ENCODE measurements around the gene CABLES2.

CABLES2 gene

DNA sequence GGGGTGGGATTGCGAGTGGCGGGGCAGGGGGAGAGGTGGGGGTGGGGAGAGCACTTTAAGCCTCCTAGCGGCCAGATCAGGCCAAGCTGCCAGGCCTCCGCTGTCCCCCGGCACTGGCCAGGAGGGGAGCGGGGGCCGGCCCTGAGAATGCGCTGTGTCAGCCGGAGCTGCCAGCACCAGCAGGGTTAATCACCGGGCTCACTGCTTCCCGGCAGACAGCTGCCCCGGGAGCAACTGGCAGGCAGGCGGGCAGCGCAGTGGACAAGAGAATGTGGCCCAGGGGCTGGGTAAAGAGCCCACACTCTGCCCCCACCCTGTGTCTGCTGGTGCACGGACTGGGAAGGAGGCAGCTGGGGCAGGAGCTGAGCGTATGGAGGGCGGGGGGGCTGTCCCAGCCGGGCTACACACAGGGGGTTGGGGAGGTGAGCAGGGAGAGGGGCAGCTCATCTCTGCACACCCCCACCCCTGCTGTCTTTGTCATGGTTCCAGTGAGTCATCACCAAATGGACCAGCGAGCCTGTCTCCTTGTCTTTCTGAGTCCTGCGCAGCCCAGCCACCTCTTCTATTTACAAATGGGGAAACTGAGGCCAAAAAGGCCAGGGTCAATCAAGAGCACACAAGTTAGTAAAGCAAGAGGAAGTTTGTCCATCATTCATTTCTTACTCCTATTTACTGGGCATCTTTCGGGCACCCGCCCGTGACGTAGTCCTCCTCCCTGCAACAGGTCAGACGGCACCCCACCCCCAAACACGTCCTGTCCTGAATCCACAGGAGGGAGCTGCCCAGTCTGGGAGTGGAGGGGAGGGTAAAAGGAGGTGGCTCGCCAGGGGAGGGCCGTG is 37.9 kb downstream of the CABLES2 start:
- peak; percentile 86 for DNase-seq

DNA sequence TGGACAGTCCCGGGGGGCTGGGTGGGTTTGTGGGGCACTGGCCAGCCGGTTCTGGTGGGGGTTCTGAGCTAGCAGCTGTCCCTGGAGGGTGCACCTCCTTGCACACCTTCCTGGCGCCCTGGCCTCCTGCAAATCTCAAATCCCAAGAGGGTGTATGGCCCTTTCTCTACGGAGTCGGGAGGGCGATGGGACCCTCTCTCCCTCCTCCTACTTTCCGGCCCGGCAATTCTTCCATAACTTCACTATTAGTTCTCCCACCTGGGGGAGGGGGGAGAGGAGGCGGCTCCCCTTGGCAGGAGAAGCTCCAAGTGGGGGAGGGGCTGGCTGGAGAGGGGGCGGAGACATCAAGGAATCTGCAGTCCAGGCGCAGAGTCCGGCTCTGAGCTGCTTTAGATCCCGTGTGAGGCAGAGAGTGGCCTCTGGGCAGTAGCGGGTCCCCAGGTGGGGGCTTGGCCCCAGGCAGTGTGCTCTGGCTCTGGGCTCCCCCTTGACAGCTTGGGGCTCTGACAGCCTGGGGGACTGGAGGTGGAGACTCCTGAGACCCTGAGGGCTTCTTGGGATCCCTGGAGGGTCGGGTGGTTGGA is 38.6 kb downstream of the CABLES2 start:
- peak; percentile 53 for DNase-seq

DNA sequence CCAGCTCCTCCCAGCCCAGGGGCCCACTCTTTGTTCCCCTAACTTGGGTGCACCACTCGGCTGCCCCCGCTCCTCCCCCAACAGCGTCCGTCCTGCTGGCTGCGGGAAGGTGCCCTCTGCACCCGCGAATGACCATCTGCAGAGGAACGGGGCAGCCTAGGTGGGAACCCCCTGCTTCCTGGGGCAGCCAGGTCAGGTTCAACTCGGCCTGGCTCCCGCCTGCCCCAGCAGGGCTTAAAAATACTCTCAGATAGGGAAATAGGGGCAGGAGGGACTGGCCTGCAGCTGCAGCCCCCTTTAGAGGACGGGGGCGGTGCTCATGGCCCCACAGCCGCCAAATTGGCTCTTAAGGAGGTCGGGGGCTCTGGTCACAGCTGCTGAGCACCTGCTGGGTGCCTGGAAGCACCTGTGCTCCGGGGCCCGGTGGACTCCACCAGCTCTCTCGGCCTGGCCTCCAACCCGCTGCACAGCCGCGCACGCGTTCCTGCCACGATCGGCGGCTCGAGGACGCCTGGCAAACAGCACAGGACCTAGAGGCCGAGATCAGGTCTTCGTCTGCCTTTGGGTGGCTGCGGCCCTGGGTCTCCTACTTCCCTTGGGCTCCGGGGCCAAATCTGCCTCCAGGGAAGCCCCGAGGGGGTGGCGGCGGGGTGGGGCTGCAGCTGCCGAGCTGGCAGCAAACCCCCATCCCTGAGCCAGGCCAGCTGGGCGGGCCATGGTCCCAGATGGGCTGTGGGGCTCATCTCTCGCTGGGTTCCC is 39.3 kb downstream of the CABLES2 start:
- peak; percentile 69 for DNase-seq

DNA sequence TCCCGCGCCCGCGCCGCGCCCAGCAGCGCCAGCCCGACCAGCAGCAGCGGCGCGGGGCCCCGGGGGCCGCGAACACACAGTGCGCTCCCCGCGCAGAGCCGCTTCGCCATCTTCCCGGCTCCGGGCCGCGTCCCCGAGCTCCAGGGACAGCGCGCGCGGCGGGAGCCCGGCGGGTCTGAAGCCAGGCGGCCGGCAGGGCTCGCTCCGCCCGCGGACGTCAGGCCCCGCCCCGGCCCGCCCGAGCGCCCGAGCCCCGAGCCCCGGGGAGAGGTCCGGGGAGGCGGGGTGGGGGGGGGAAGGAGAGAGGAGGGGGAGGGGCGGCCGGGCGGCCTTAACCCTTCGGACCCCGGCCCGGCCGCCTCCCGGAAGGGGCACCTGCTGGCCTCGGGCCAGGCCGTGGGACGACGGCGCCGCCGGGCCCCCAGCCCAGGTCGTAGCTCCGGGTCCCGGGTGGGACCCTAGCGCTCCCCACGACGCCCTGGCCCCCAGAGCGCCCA is 39.9 kb downstream of the CABLES2 start, which contains the start of gene LAMA5:
Gene LAMA5 (minus strand): TSS at position 177 of the 497 bp plus-strand sequence. CDS start 67 bp downstream, at position 110.
- peak; percentile 47 for DNase-seq

DNA sequence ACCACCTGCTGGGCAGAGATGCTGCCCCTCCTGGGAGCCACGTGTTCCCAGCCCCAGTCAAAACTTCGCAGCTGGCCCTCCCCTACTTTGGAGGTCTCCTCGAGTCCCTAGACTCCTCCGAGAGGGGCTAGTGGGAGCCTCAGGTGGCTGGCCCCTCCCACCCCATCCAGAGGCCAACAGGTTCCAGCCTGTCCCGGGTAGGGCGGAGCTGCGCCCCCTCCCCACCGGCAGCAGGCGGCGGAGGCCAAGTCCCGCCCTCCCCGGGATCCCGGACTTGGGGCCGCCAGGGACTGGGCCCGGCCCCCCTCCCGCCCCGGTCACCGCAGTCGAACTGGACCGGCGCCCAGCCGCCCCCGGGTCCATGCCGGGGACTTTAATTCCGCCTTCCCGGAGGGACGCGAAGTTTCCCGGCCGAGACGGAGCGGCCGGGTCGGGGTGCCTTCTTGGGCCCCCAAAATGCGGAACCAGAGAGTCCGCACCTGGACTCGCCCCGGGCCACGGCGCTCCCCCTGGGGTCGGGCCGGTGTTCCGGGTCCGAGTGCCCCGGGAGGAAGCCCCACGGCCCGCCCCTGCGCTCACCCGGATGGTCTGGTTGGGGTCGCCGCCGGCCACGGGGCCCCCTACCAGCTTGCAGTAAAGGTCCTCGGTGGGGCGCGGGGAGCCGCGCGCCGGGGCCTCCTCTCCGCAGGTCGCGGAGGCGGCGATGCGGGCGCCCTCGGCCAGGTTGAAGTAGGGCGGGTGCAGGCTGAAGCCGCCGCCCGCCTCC is 40.5 kb downstream of the CABLES2 start:
- DNase-seq, result peak; percentile 43

DNA sequence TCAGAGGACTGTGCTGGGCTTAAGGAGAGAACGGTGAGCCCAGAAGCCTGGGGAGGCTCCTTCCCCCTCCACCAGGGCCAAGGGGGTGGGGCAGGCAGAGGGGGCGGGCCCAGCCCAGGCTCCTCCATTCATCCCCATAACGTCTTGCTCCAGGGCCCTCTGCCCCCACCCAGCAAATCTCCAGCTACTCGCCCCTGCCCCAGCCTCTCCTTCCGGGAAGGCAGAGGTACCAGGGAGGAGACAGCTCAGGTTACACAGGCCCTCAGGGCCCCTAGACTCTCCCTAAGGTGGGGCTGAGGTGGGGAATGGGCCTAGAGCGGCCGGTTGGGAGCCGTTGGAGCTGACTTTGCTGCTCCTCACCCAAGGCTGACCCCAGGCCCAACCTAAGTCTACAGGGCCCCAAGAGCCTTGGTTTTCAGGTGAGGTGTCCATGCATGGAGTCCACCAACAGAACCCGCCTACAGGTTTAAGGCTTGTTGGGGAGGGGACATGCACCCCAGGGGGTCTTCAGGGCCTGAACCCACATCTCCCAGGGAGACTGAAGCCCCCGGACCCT is 41.2 kb downstream of the CABLES2 start:
- peak; percentile 37 for DNase-seq

DNA sequence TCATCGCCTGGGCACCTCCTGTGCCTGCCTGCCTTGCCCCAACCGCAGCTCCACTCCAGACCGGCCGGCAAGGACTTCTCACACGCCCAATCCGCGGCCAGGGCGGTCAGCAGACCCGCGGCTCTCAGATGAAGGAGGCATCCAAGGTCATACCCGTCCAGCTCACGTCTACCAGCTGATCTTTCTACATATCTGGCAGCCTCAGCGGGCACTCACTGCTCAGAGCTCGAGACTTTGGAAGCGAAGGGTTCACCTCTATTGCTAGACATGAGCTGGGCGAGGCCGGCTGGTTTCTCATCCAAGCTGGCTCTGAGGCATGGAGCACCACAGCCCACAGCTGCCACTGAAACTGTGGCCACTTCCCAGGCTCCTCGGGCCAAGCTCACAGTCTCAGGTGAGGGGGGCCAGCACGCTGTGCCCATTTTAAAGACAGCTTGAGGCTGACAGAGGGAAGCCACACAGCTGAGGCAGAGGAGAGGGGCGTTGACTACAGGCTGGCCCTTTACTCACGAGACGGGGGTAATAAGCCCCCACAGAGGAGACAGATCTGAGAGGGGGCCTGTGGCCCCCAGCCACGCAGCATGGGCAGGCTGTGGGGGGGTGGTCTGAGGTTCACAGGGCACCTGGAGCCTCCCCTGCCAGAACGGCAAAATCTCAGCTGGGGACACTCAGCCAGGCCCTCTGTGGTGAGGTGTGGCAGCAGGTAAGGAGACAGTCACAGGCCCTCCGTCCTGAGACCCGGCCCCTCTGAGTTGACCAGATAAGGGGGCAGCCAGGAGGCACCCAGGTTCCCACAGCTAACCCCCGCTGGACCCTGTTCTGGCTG is 42.0 kb downstream of the CABLES2 start:
- DNase-seq, result peak; percentile 28

DNA sequence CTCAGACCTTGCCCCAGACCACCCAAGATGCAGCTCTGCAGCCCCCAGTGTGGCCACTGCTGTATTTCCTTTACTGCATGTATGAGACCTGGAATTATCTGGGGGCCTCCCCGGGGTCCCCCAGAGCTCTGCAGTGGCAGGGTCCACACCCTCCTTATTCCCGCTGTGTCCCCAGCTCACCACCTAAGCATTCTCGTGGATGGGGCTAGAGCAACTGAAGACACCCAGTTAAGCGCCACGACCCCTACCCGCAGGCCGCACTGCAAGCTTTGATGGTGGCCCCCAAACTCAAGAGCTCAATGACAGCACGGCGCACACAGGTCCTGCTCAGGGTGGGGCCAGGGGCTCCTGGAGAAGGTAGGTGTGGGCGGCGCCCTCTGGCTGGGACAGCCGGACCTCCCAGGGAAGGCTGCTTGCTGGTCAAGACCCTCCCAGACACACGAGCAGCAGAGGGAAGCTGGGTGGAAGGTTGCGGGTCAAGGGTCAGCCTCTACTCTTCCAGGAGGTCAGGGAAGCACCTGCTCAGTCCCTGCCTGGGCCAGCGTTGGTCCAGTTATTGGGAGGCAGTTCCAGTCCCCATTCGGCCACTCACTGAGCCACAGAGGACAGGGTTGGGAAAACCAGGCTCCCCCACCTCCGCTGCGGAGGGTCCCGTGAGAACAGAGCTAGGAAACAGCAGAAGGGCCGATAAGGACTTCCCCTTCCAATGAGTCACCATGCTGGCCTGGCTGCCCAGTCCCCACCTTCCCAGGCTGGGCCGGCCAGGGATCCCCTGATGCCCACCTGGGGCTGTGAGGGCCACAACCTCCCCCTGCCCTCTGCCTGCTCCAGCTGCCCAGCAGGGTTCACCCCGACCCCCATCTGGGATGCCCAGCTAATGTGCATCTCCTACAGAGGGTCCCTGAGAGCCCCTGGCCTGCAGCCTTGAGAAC is 42.9 kb downstream of the CABLES2 start:
- no peak for DNase-seq

DNA sequence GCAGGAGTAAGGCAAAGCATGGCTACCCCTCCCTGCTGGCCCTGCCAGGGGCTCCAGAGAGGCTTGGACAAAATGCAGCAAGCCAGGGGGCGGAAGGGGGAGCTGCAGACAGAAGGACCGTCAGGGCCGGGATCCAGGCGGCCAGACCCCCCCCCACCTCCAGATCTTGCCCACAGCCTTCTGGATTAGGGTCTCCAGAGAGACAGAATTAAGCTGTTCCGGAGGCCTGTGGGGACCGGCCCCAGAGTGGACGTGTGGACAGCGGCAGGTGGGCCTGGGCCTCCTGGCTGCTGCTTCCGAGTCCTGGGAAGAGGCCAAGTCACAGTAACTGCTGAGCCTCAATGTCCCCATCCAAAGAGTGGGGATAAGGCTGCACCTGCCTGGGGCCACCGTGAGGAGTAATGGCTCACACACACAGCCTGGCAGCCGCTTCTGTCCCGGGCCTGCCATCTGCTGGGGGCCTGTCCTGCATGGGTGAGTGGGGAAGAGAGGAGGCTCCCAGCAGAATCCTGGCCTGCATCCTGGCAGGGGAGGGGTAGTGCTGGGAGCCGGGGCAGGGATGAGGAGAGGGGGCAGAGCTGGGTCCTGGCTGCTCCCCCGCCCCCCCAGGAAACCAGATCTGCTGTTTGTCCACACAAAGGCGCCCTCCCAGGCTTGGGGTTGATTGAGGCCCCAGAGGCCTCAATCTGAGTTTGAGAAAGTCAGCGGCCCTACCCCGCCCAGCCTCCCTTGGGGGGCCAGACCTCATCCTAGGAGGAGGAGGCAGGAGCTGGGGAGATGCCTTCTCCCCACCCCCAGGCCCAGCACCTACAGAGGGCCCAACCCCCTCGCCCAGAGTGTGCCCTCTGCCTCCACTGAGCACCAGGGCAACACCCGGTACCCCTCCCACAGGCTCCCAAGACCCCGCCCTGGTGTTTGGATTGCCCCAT is 43.8 kb downstream of the CABLES2 start:
- peak; percentile 62 for DNase-seq

DNA sequence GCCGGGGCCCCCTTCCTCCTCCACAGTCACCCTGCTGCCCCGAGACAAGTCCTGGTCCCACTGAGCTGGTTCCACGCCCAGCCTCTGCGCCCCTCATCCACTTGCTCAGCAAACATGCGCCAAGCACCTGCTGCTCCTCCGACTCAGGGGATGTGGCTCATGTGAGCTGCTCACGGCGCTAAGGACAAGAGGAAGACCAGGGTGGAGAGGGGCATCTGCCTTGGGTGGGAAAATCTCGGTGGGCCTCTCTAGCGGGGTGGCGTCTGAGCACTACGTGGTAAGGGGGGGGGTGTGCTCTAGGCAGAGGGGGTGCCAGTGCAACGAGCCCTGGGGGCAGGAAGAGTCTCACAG is 44.5 kb downstream of the CABLES2 start:
- no peak for DNase-seq

DNA sequence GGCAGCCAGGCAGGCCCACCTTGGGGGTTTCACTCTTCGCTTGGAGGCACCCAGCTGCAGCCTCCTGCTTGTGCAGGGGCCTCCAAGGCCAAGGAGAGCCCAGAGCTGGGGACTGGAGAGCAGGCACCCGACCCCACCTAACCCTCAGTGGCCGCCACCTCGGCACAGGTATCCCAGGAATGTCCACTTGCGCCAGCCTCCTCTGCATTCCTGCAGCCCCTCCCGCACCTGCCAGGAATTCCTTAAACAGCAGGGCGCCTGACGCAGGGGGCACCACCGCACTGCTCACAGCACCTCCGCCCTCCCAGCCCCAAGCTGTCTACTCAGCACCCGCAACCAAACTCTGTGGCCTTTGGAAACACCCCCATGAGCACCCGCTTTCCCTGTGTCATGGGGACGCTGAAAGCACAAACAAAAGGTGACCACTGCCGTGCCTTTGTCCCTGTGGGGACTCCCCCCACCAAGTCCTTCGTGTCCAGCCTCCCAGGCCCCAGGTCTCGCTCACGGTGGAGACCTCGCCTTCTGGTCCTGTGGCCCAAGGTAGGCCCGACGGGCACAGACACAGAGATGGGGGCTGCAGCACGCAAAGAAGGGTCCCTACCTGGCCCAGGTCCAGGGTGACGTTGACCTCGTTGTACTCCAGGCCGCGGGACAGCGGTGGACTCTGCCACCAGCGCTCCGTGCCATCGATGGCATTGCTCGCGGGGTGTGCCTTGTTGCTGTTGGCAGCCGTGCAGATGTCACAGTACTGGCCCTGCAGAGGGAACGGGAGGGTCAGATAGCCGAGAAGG is 45.1 kb downstream of the CABLES2 start:
- no peak for DNase-seq

DNA sequence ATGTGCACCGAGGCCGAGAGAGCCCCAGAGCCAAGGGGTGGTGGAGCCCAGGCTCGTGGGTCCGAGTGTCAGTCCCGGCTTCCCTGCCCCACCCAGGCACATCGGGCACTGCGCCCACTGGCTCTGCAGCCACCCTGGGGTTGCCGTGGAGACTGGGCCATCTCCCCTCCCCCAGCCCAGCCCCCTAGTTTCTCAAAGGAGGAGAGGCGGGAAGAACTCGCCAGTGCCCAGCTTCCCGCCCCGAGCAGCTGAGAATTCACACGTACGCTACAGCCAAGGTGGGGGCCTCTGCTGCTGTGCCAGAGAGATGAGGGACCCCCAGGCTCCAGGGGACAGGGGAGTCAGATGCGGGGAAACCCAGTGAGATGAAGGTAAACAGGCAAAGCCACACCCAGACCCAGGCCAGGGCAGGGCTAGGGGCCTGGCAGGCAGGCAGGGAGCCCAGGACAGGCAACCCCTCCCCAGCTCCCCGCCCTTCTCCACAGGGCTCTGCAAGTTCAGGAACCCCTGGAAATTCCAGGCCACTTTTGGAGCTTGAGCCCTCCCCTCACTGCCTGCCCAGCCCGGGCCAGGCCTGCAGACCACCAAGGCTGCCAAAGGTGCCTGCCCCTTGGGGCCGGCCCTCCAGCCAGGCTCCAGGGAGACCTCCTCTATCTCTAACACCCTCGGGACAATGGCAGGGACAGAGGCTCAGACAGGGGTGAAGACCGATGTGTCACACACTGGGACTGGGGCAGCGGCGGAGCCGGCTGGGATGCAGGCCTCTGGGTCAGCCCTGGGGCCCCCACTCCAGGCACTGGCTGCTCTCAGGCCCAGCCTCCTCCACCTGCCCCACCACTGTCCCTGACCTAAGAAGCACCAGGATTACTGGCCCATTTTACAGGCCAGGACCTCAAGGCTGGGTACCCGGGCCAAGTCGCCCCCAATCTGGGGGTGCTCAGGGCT is 46.0 kb downstream of the CABLES2 start:
- peak; percentile 61 for DNase-seq

DNA sequence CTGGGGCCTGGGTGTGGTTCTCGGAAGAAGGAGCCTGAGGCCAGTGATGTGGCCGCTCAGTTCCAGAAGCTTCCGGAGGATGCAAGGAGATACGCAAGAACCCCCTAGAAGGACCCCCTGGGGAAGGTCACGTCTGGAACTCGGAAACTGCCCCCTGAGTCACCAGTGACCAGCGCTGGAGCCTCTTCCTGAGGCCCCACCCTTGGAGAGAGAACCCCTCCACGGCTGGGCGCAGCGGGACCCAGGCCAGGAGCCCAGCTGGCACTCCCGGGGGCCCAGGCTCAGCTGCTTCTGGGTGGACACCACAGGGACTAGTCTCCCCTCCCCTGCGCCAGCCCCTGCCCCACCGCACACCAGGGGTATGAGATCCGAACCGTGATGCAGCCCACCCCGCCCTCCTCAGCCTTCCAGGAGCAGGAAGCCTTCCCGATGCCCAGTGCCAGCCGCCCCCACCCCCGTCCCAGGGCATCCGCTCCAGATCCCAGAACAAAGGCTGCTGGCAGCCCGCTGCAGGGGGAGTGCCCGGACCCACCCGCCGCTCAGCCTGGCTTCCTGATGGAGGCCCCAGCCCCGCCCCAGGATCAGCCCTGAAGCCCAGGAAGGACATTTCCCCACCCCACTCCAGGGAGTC is 47.5 kb downstream of the CABLES2 start:
- DNase-seq, result peak; percentile 59

DNA sequence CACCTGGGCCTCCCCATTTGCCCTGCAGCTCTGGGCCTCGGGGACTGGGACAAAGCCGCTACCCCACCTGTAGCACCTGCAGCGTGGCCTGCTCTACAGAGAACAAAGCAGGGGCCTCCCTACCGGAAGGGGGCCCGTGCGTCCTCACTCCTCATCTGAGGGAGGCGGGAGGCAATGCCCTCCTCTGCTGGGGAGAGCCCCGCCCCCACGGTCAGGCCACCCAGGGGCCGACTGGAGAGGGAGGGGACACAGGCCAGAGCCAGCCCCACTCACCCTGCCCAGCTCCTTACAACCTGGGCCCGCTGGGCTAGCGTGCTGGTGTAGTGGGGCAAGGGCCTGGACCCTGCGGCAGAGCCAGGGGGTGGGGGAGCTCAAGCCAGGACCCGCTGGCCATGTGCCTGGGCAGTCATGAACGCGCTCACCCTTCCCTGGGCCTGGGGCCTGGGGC is 48.0 kb downstream of the CABLES2 start:
- DNase-seq, result peak; percentile 25

DNA sequence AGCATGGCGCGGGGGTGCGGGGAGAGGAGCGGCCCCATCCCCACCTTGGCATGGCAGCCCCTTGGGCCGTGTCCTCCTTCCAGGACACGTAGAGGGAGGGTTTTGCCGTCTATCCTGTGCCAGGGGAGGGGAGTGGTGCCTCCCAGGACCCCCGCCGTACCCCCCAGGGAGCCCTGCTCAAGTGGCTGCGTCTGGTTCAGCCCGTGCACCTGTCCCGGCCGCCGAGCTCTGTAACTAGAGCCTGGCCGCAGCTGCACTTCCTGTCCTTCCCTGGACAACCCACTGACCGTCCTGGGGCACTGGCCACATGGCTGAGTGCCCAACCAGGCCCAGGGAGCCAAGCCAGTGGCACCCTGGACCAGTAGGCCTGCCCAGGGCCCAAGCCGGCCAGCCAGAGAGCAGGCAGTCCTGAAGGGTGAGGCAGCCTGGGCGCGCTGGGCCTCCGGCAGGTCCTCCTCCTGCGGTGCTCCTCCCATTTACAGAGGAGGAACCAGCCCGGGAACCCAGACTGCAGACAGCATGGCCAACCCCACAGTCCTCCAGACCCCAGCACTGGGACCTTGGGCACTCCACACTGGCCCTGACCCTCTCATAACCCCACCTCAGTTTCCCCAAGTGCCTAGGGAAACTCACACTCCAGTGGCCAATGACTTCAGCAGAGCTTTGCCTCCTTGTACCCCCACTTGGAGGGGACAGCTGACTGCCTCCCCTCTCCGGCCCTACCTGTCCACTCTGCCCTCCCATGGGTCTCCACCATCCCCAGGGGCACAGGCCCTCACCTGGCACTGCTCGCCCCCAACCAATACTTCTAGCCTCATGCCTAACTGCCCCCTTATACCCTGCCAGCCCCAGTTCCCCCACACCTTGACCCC is 48.7 kb downstream of the CABLES2 start:
- DNase-seq, result peak; percentile 52

Data from right hindlimb (tissue), 1 donor.